Caki2 (cell line): ENCODE data around the gene TES. TPM values are rescaled to one million over a fixed set of nuclear protein-coding genes. Genes with fewer than 3 reads are reported as not detected.
"Not testable (repeated sequence)": the region's sequence is repeated elsewhere in the genome, so short reads cannot be mapped to it uniquely, and the experiment has no call there.

Experiments used
- DNase-seq: peaks from one replicate; pipeline ENCODE4 v3.0.0-alpha.2; 2015; ENCODE audit warnings: low read depth
- in situ Hi-C: cut with HindIII; loops from 2 replicates; pipeline ENCODE4 v1.10.0; 2016; ENCODE audit warnings: low sequenced_read_pairs, low pct_unique_long_range_greater_than_20kb, mixed read lengths
- total RNA-seq: library from RNA; depleted of rRNA; stranded (reverse); fragments of >200 nt; shearing (Covaris generic); gene quantifications from 2 replicates; pipeline ENCODE4 v1.2.3, GENCODE V29; 2014; ENCODE audit warnings: low replicate concordance

Gene TES
- total RNA-seq, 1 experiment from 2014 or later = 134 TPM

GRCh38 chr7:116232920-116233319 lies 22.6 kb downstream of the TES start:
- no peak for DNase-seq
- in situ Hi-C loops = no loop called here

- no peak for DNase-seq
- in situ Hi-C loops = no loop called here
Observed at GRCh38 chr7:116234517-116235200, 24.3 kb downstream of the TES start.

DNA sequence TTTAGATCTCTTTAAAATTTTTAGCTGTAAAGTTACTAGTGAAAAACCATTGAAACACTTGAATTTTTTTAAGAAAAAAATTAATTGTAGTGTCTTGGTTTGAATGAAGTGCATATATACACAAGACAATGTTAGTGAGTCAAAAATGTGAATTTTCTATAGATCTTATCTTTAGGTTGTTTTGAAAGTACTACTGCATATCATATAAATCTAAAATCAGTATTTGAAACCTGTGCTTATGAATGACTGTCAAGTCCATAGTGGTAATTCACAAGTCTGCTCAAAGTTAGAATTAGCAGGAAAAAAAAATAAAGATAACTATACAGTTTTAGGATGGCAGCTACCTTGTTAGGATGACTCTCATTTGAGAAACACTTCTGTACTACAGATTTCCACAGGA lies 25.0 kb downstream of the TES start:
- no peak for DNase-seq
- in situ Hi-C loops = no loop called here

DNA sequence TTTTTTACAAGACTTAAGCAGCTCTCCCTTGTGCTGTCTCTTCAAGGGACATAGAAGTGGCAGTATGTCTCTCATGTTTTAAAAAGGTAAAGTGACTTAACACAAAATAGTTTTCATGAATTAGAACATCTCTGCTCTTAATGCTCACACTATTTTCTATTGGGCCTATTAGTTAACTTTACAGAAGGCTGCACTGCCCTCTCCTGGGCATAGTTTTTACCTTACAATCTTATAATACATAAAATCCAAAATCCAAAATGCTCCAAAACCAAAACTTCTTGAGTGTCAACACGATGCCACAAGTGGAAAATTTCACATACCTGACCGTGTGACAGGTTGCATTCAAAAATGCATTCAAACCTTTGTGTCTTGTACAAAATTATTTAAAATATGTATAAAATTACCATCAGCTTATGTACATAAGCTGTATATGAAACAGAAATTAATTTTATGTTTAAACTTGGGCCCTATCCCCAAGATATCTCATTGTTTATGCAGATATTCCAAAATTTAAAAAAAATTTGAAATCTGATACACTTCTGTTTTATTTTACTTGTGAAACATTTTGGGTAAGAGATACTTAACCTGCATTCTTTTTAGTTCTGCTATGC lies 25.8 kb downstream of the TES start:
- in situ Hi-C loops = no loop called here
- no peak for DNase-seq

DNA sequence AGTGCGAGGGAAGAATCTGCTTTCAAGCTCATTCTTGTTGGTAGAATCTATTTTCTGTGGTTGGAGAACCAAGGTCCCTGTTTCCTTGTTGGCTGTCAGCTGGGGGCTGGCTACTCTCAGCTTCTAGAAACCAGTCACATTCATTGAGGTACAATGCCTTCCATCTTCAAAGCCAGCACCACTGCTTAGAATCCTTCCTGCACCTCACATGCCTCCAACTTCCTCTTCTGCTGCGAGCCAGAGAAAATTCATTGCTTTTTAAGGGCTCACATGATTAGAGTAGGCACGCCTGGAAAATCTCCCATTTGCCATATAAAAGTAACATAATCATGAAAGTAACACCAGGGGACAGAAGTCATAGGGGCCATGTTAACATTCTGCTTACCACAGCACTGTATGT lies 28.7 kb downstream of the TES start:
- in situ Hi-C loops = no loop called here
- DNase-seq = no peak

DNA sequence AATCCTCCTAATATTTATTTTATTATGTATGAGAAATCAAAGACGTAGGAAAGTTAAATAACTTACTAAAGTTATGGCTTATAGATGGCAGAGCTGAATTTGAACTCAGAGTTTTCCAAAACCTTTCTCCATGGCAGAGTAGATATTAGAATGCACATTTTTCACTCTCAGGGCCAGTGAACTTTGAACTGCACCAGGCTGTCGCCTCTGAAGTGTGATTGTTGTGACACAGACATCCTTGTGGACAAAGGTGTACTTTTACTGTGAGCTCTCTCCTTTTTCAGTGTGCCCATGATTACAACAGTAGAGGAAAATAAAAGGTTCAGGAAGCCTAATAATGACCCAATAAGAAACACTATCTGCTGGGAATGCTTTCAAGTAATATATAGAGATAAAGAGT lies 29.1 kb downstream of the TES start:
- DNase-seq = no peak
- in situ Hi-C loops = no loop called here

DNA sequence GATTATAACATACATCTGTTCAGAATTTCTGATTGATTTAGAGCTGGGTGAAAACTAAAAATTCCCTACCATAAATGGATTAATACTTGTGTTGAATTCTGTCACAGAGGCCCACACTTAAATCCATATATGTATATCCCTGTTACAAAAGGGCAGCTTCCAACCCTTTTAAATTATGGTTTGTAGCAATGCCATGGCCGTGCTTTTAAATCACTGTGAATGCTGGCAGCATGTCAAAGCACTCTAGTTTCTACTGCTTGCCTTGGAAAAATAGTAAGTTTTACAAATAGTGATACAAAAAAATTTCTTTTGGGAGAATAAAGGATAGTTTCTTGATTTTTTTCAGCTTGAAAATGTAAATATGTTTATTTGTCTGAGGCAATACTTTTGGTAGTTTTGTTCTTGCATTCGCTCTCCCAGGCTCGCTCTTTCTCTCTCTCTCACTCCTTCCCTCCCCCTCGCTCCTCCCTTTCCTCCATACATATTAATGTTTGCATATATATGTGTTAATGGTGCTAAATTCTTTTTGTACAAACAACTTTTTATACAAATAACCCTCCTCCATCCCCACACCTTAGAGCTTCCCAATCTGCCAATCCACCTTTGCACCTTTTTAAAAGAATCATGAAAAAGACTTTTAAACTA lies 29.8 kb downstream of the TES start:
- in situ Hi-C loops = no loop called here

GRCh38 chr7:116241291-116241690 lies 31.0 kb downstream of the TES start:
- in situ Hi-C loops = no loop called here
- no peak for DNase-seq

More for the DNA sequence above, 29.8 kb downstream of the TES start:
- DNase-seq = no peak

GRCh38 chr7:116242178-116242577 lies 31.8 kb downstream of the TES start:
- DNase-seq = no peak
- in situ Hi-C loops = no loop called here

- in situ Hi-C loops = no loop called here
- DNase-seq = no peak
Observed at GRCh38 chr7:116242759-116243158, 32.4 kb downstream of the TES start.

- DNase-seq, in situ Hi-C loops: not testable (repeated sequence)
Observed at GRCh38 chr7:116244803-116245202, 34.5 kb downstream of the TES start.

DNA sequence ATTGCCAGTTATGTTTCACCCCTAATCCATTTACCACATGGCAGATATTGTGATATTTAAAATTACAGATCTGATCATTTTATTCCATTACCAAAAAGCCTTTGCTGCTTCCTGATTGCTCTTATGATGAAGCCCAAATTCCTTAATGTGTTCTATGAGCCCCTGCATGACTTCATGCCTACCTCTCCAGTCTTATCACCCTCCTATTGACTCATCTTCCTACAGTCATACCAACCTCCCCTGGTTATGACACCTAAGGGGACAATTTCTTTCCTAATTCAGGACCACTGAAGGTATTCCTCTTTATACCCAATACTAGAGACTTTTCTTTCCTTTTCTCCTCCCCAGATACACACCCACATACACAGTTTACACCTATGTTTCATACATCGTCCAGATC lies 36.0 kb downstream of the TES start:
- no peak for DNase-seq
- in situ Hi-C loops = no loop called here

- no peak for DNase-seq
- in situ Hi-C loops = loop anchor here (10.0 kb wide), 1 partner anchor 345 kb away; no protein-coding TSS in a partner anchor
Observed at GRCh38 chr7:116249969-116250553, 39.7 kb downstream of the TES start.

GRCh38 chr7:116251675-116252074 lies 41.3 kb downstream of the TES start:
- no peak for DNase-seq
- in situ Hi-C loops = loop anchor here (10.0 kb wide), 1 partner anchor 343 kb away; no protein-coding TSS in a partner anchor

DNA sequence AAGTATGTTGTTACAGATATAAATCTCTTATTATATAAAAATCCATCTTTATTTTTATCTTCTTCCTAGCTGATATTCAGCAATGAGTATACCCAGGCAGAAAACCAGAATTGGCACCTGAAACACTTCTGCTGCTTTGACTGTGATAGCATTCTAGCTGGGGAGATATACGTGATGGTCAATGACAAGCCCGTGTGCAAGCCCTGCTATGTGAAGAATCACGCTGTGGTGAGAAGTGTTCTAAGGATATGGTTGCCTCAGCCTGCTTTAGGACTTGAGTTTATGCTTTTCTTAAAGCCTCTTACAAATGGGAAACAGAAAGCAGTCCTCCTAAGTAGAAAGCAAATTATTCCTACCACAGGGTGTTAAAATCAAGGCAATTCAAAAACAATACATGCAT lies 41.9 kb downstream of the TES start:
- in situ Hi-C loops = loop anchor here (10.0 kb wide), 1 partner anchor 343 kb away; no protein-coding TSS in a partner anchor

DNA sequence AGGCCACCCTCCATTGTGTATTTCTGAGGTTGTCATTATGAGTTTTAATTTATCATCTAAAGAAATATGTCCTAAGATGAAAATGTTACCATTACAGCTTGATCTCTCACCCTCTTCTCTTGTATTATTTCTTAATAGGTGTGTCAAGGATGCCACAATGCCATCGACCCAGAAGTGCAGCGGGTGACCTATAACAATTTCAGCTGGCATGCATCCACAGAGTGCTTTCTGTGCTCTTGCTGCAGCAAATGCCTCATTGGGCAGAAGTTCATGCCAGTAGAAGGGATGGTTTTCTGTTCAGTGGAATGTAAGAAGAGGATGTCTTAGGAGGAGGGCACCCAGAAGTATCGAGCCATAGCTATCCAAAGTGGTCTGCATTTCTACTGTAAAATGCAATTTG lies 46.8 kb downstream of the TES start:
- in situ Hi-C loops = loop anchor here (10.0 kb wide), 1 partner anchor 338 kb away; no protein-coding TSS in a partner anchor
- no peak for DNase-seq

More for the DNA sequence above, 41.9 kb downstream of the TES start:
- DNase-seq = no peak

DNA sequence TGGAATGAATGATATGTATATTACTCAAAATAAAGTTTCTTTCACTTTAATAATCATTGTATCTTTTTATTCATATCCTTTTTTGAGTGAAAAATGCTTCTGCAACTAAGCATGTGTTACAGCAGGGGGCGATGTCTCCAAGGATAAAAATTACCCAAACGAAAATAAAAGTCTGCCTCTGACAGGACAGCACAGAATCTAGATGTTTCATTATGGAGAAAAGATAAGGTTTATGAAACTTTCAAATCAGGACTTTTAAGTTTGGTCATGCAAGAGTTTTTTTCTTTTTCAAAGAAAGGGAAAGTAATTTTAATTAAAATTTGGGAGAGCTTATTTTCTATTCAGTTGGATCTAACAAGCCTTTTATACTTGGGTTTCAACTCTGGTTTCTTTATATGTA lies 48.4 kb downstream of the TES start:
- peak; percentile 37 for DNase-seq
- in situ Hi-C loops = loop anchor here (10.0 kb wide), 1 partner anchor 336 kb away; no protein-coding TSS in a partner anchor

- no peak for DNase-seq
- in situ Hi-C loops = loop anchor here (10.0 kb wide), 1 partner anchor 335 kb away; no protein-coding TSS in a partner anchor
Observed at GRCh38 chr7:116259156-116259870, 49.0 kb downstream of the TES start.
